Muscle layer of colon (tissue), 2 donors: ENCODE data around the gene TRIM41.
"Not testable (repeated sequence)": the region's sequence is repeated elsewhere in the genome, so short reads cannot be mapped to it uniquely, and the experiment has no call there.

Source experiments
- H3K27ac ChIP-seq: one replicate; pipeline ENCODE4 v1.7.0; 2013; ENCODE audit warnings: low read depth, mild to moderate bottlenecking, low read length, moderate library complexity
- H3K27me3 ChIP-seq, 2 donors: one replicate each; pipeline ENCODE4 v1.7.0; 2013; ENCODE audit warnings: low read length in 2 of 2, mild to moderate bottlenecking in 2 of 2; ENCODE audit not compliant: insufficient read depth in 2 of 2, control insufficient read depth in 1 of 2
- H3K36me3 ChIP-seq: one replicate; pipeline ENCODE4 v1.7.0; 2013; ENCODE audit warnings: mild to moderate bottlenecking, low read length; ENCODE audit not compliant: insufficient read depth
- H3K4me1 ChIP-seq: one replicate; pipeline ENCODE4 v1.7.0; 2013; ENCODE audit warnings: mild to moderate bottlenecking, low read length; ENCODE audit not compliant: insufficient read depth
- H3K4me3 ChIP-seq, 2 donors: one replicate each; pipeline ENCODE4 v1.7.0; 2013; ENCODE audit warnings: low read length in 2 of 2, low read depth in 1 of 2, mild to moderate bottlenecking in 1 of 2, moderate library complexity in 1 of 2
- H3K9ac ChIP-seq: one replicate; pipeline ENCODE4 v1.7.0; 2013; ENCODE audit warnings: low read length
- H3K9me3 ChIP-seq: one replicate; pipeline ENCODE4 v1.7.0; 2013; ENCODE audit warnings: mild to moderate bottlenecking, low read length
- donor health status: abdominal sarcoma.
- donor health status: Adenocarcinoma of cecum.

The TRIM41 gene

GRCh38 chr5:181271081-181271480 is 48.0 kb downstream of the TRIM41 start:
- Histone ChIP-seq H3K27me3 (no peaks in the 10 kb centered on the region), H3K9me3 (no peaks in the 10 kb centered on the region), H3K4me3 (no peak overlapping the region), H3K27ac (no peak overlapping the region), H3K9ac (no peak overlapping the region), H3K36me3 (no peaks in the 10 kb centered on the region), H3K4me1 (no peaks in the 10 kb centered on the region)

GRCh38 chr5:181273433-181273744 is 50.3 kb downstream of the TRIM41 start:
- not testable (repeated sequence) for H3K4me3 ChIP-seq, H3K4me1 ChIP-seq, H3K27me3 ChIP-seq, H3K9me3 ChIP-seq, H3K9ac ChIP-seq, H3K27ac ChIP-seq, H3K36me3 ChIP-seq

DNA sequence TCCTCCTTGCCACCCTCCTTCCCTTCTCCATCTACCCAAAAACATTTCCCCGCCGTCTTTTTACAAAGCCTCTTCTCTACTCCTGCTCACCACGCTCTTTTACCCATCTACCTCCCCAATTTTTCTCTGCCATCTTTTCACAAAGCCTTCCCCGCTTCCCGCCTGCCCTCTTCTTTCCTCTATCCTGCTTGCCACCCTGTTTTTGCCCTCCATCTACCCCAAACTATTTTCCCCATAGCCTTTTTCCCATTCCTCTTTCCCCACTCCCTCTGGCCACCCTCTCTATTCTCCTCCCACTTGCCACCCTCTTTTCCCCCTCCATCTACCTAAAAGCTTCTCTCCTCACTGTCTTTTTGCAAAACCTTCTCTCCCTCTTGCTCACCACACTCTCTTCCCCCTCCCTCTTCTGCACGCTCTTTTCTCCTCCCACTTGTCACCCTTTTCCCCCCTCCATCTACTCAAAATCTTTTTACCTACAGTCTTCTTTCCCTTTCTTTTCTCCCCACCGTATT is 57.2 kb downstream of the TRIM41 start:
- H3K4me3 ChIP-seq: no peak overlapping the region
- H3K9me3 ChIP-seq: no peaks in the 10 kb centered on the region
- H3K36me3 ChIP-seq: no peaks in the 10 kb centered on the region
- no peak overlapping the region for H3K9ac ChIP-seq
- H3K4me1 ChIP-seq: no peaks in the 10 kb centered on the region
- H3K27ac ChIP-seq: no peak overlapping the region
- no peaks in the 10 kb centered on the region for H3K27me3 ChIP-seq

DNA sequence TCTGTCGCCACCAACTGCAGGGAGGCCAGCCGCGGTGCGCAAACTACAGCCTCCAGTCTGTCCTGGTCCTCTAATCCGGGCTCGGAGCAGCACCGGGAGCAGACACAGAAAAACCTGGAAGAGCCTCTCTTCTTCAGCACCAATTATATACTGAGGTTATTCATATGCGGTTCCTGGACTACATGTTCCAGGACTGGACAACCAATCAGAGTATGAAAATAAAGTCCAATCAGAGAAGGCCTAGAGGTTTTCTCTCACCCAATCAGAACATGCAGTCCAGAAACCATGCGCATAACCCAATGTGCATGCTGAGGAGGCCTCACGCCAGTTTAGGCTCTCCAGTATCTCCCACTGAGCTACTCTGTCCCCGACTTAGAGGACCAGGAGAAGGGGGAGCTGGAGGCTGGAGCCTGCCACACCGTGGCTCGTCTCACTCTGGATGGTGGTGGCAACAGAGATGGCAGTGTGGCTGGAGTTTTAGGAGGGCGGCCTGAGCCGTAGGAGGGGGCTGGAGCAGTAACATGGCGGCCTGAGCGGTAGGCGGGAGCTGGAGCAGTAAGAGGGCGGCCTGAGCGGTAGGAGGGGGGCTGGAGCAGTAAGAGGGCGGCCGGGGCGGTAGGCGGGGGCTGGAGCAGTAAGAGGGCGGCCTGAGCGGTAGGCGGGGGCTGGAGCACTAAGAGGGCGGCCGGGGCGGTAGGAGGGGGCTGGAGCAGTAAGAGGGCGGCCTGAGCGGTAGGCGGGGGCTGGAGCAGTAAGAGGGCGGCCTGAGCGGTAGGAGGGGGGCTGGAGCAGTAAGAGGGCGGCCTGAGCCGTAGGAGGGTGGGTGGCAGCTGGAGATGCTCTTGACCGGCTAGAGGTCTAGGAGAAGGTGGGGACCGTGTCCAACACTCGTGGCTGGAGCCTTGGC is 58.2 kb downstream of the TRIM41 start:
- Histone ChIP-seq H3K4me3 (no peak overlapping the region), H3K4me1 (no peaks in the 10 kb centered on the region), H3K9me3 (no peaks in the 10 kb centered on the region), H3K27ac (no peak overlapping the region), H3K9ac (no peak overlapping the region), H3K36me3 (no peaks in the 10 kb centered on the region), H3K27me3 (no peaks in the 10 kb centered on the region)

DNA sequence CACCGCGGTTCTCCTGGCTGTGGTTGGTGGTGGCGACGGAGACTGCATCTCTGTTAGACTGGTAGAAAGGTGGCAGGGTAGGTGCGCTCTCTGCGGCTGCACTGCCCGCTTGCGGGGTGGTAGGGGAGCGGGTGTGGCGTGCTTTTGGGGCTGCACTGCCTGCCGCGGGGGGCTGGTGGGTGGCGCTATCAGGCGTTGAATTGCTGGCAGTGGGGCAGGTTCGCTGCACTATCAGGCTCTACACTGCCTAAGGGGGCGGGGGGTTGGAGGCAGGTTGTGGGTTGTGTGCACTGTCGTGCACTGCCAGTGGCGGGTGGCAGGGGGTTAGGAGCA is 58.9 kb downstream of the TRIM41 start:
- no peak overlapping the region for H3K4me3 ChIP-seq
- H3K9me3 ChIP-seq: no peaks in the 10 kb centered on the region
- H3K4me1 ChIP-seq: no peaks in the 10 kb centered on the region
- H3K27me3 ChIP-seq: no peaks in the 10 kb centered on the region
- H3K27ac ChIP-seq: no peak overlapping the region
- H3K36me3 ChIP-seq: no peaks in the 10 kb centered on the region
- no peak overlapping the region for H3K9ac ChIP-seq

GRCh38 chr5:181282415-181282814 is 59.3 kb downstream of the TRIM41 start:
- H3K27me3 ChIP-seq, H3K36me3 ChIP-seq, H3K4me3 ChIP-seq, H3K27ac ChIP-seq, H3K4me1 ChIP-seq, H3K9ac ChIP-seq, H3K9me3 ChIP-seq: not testable (repeated sequence)

- Histone ChIP-seq H3K9ac (no peak overlapping the region), H3K27ac (no peak overlapping the region), H3K4me1 (no peaks in the 10 kb centered on the region), H3K4me3 (no peak overlapping the region), H3K9me3 (no peaks in the 10 kb centered on the region), H3K27me3 (no peaks in the 10 kb centered on the region), H3K36me3 (no peaks in the 10 kb centered on the region)
Measured at GRCh38 chr5:181282874-181283273, 59.8 kb downstream of the TRIM41 start.

GRCh38 chr5:181283347-181283746 is 60.3 kb downstream of the TRIM41 start:
- Histone ChIP-seq H3K4me3 (no peak overlapping the region), H3K9me3 (no peaks in the 10 kb centered on the region), H3K4me1 (no peaks in the 10 kb centered on the region), H3K27me3 (no peaks in the 10 kb centered on the region), H3K36me3 (no peaks in the 10 kb centered on the region), H3K27ac (no peak overlapping the region), H3K9ac (no peak overlapping the region)

- H3K27ac ChIP-seq, H3K27me3 ChIP-seq, H3K36me3 ChIP-seq, H3K9ac ChIP-seq, H3K9me3 ChIP-seq, H3K4me1 ChIP-seq, H3K4me3 ChIP-seq: not testable (repeated sequence)
Measured at GRCh38 chr5:181283841-181284755, 61.0 kb downstream of the TRIM41 start.
